Smooth muscle cell (in vitro differentiated cells): ENCODE measurements around the gene NFKB1. TPM values are rescaled to one million over a fixed set of nuclear protein-coding genes. Genes with fewer than 3 reads are reported as not detected.

Experiments
- DNase-seq: peaks from one replicate; lab custom pipeline; 2025; ENCODE audit not compliant: unreplicated experiment; lab: John Stamatoyannopoulos, UW
- H2AFZ ChIP-seq: fragments of 200-600 bp; sonication (generic); 2 replicates; pipeline ENCODE4 v1.6.0; 2016; ENCODE audit warnings: antibody characterized with exemption, low read depth, mild to moderate bottlenecking
- H3F3A ChIP-seq: fragments of 200-600 bp; sonication (generic); 2 replicates; pipeline ENCODE4 v1.6.0; 2017; ENCODE audit warnings: antibody characterized with exemption, low read depth
- H3K27ac ChIP-seq: fragments of 200-600 bp; sonication (generic); 2 replicates; pipeline ENCODE4 v1.5.1; 2016; ENCODE audit warnings: low read depth, mild to moderate bottlenecking
- H3K27me3 ChIP-seq: fragments of 200-600 bp; sonication (generic); 2 replicates; pipeline ENCODE4 v1.6.1; 2016; ENCODE audit warnings: low read depth, mild to moderate bottlenecking
- H3K36me3 ChIP-seq: fragments of 200-600 bp; sonication (generic); 2 replicates; pipeline ENCODE4 v1.5.1; 2016; ENCODE audit warnings: low read depth
- H3K4me1 ChIP-seq: fragments of 200-600 bp; sonication (generic); 2 replicates; pipeline ENCODE4 v1.5.1; 2016; ENCODE audit warnings: low read depth
- H3K4me2 ChIP-seq: fragments of 200-600 bp; sonication (generic); 2 replicates; pipeline ENCODE4 v1.6.0; 2016; ENCODE audit warnings: mild to moderate bottlenecking
- H3K4me3 ChIP-seq: fragments of 200-600 bp; sonication (generic); 2 replicates; pipeline ENCODE4 v1.5.1; 2016; ENCODE audit warnings: mild to moderate bottlenecking
- H3K79me2 ChIP-seq: fragments of 200-600 bp; sonication (generic); 2 replicates; pipeline ENCODE4 v1.6.0; 2016; ENCODE audit warnings: low read depth, mild to moderate bottlenecking
- H3K9ac ChIP-seq: fragments of 200-600 bp; sonication (generic); 2 replicates; pipeline ENCODE4 v1.6.0; 2016; ENCODE audit warnings: low read depth
- H3K9me3 ChIP-seq: fragments of 200-600 bp; sonication (generic); replicated peaks from 2 replicates; pipeline ENCODE4 v1.5.1; 2016; ENCODE audit warnings: low read depth
- H4K20me1 ChIP-seq: fragments of 200-600 bp; sonication (generic); 2 replicates; pipeline ENCODE4 v1.6.0; 2016; ENCODE audit warnings: low read depth
- CTCF ChIP-seq: fragments of 200-600 bp; sonication (generic); IDR thresholded peaks from 2 replicates; pipeline ENCODE4 v1.5.1; 2017; ENCODE audit warnings: borderline replicate concordance, mild to moderate bottlenecking, antibody characterized with exemption; ENCODE audit not compliant: insufficient read depth, poor library complexity, severe bottlenecking
- WGBS: methylation state at CpG from one replicate; pipeline ENCODE4 v1.1.7; 2016; ENCODE audit warnings: low lambda C conversion rate; 5-methylcytosine and 5-hydroxymethylcytosine counted together
- polyA plus RNA-seq: library from polyadenylated mRNA; unstranded; fragments of >200 nt; fragmentation: Nextera tagmentation; extraction: Ambion mirVana; gene quantifications from 2 replicates; pipeline ENCODE4 v1.2.1, GENCODE V29; 2016
- total RNA-seq: library from RNA; depleted of rRNA; stranded (reverse); fragments of >200 nt; gene quantifications from 2 replicates; pipeline ENCODE4 v1.2.3, GENCODE V29; 2014

The NFKB1 gene
- total and polyA plus RNA-seq, 2 experiments from 2014 or later: 15.6 to 16.1 TPM

GRCh38 chr4:102522031-102522440 lies 20.9 kb downstream of the NFKB1 start:
- Histone ChIP-seq H3K79me2 (peaks cover 94% of the 10 kb centered on the region), H2AFZ (no peak overlapping the region), H3K36me3 (no peaks in the 10 kb centered on the region), H3K4me1 (no peaks in the 10 kb centered on the region), H4K20me1 (peaks cover 82% of the 10 kb centered on the region), H3K4me2 (no peak overlapping the region), H3F3A (no peaks in the 10 kb centered on the region), H3K9ac (no peak overlapping the region), H3K27me3 (no peaks in the 10 kb centered on the region), H3K9me3 (no peaks in the 10 kb centered on the region), H3K27ac (no peak overlapping the region), H3K4me3 (no peak overlapping the region)
- DNase-seq: no peak
- 59% methylated on average over 3 of the region's 3 CpGs for WGBS
- no peak for TF ChIP-seq CTCF

- H3K4me2 ChIP-seq: no peak overlapping the region
- no peak for TF ChIP-seq CTCF
- no peaks in the 10 kb centered on the region for H3K27me3 ChIP-seq
- WGBS: 98% methylated on average over 7 of the region's 7 CpGs
- H3K9ac ChIP-seq: no peak overlapping the region
- peaks cover 15% of the 10 kb centered on the region for H3K4me1 ChIP-seq
- peaks cover 4% of the 10 kb centered on the region for H3F3A ChIP-seq
- H3K4me3 ChIP-seq: no peak overlapping the region
- H2AFZ ChIP-seq: no peak overlapping the region
- no peaks in the 10 kb centered on the region for H3K9me3 ChIP-seq
- no peak overlapping the region for H3K27ac ChIP-seq
- H3K36me3 ChIP-seq: no peaks in the 10 kb centered on the region
- peaks cover 75% of the 10 kb centered on the region for H3K79me2 ChIP-seq
- DNase-seq: no peak
- peaks cover 69% of the 10 kb centered on the region for H4K20me1 ChIP-seq
Measured at GRCh38 chr4:102524691-102525090, 23.5 kb downstream of the NFKB1 start.

GRCh38 chr4:102525097-102525496 lies 23.9 kb downstream of the NFKB1 start:
- no peak for DNase-seq
- H3F3A ChIP-seq: peaks cover 4% of the 10 kb centered on the region
- no peak for TF ChIP-seq CTCF
- no peak overlapping the region for H3K27ac ChIP-seq
- peaks cover 71% of the 10 kb centered on the region for H3K79me2 ChIP-seq
- WGBS: 66% methylated on average over 5 of the region's 5 CpGs
- peaks cover 18% of the 10 kb centered on the region for H3K4me1 ChIP-seq
- no peak overlapping the region for H2AFZ ChIP-seq
- no peaks in the 10 kb centered on the region for H3K27me3 ChIP-seq
- H3K4me2 ChIP-seq: no peak overlapping the region
- H3K9me3 ChIP-seq: no peaks in the 10 kb centered on the region
- peaks cover 65% of the 10 kb centered on the region for H4K20me1 ChIP-seq
- H3K36me3 ChIP-seq: no peaks in the 10 kb centered on the region
- H3K4me3 ChIP-seq: no peak overlapping the region
- no peak overlapping the region for H3K9ac ChIP-seq

- H3K79me2 ChIP-seq: peaks cover 67% of the 10 kb centered on the region
Measured at GRCh38 chr4:102525504-102525903, 24.3 kb downstream of the NFKB1 start.

More at GRCh38 chr4:102525504-102525903, 24.3 kb downstream of the NFKB1 start:
- H3K9ac ChIP-seq: no peak overlapping the region
- H3K4me1 ChIP-seq: peaks cover 18% of the 10 kb centered on the region
- no peak overlapping the region for H3K4me3 ChIP-seq
- TF ChIP-seq CTCF: no peak
- DNase-seq: no peak
- H3K4me2 ChIP-seq: no peak overlapping the region
- H3K36me3 ChIP-seq: no peaks in the 10 kb centered on the region
- no peak overlapping the region for H3K27ac ChIP-seq
- no peaks in the 10 kb centered on the region for H3K9me3 ChIP-seq
- H2AFZ ChIP-seq: no peak overlapping the region
- 100% methylated on average over 1 of the region's 1 CpG for WGBS
- peaks cover 4% of the 10 kb centered on the region for H3F3A ChIP-seq
- H4K20me1 ChIP-seq: peaks cover 61% of the 10 kb centered on the region
- H3K27me3 ChIP-seq: no peaks in the 10 kb centered on the region
